ENCODE measurements around the gene LRRC8A. TPM values are rescaled to one million over a fixed set of nuclear protein-coding genes. Genes with fewer than 3 reads are reported as not detected.

The LRRC8A gene
- total and polyA plus RNA-seq, 2 of the 13 experiments (the other 11 are each of a cell fraction or from before 2014, with no cell fraction given): 16.1 to 40.6 TPM

GRCh38 chr9:128905964-128906363, 24.0 kb downstream of the LRRC8A start (continued):
- TF ChIP-seq TEAD3 (CRISPR knock-in tag; optimal IDR thresholded peaks at IDR 0.05; ENCODE audit: borderline replicate concordance): peak; percentile 63
- TF ChIP-seq ZNF501 (CRISPR knock-in tag; IDR thresholded peaks at IDR 0.05): peak; percentile 48; the same call in 1 of the 2 replicates
- TF ChIP-seq, protein P1, sequence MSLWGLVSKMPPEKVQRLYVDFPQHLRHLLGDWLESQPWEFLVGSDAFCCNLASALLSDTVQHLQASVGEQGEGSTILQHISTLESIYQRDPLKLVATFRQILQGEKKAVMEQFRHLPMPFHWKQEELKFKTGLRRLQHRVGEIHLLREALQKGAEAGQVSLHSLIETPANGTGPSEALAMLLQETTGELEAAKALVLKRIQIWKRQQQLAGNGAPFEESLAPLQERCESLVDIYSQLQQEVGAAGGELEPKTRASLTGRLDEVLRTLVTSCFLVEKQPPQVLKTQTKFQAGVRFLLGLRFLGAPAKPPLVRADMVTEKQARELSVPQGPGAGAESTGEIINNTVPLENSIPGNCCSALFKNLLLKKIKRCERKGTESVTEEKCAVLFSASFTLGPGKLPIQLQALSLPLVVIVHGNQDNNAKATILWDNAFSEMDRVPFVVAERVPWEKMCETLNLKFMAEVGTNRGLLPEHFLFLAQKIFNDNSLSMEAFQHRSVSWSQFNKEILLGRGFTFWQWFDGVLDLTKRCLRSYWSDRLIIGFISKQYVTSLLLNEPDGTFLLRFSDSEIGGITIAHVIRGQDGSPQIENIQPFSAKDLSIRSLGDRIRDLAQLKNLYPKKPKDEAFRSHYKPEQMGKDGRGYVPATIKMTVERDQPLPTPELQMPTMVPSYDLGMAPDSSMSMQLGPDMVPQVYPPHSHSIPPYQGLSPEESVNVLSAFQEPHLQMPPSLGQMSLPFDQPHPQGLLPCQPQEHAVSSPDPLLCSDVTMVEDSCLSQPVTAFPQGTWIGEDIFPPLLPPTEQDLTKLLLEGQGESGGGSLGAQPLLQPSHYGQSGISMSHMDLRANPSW (CRISPR knock-in tag; IDR thresholded peaks at IDR 0.05; ENCODE audit: borderline replicate concordance): 0 out of 2 replicates have a peak, but pooled peaks have one; percentile 41
- TF ChIP-seq, protein P2, sequence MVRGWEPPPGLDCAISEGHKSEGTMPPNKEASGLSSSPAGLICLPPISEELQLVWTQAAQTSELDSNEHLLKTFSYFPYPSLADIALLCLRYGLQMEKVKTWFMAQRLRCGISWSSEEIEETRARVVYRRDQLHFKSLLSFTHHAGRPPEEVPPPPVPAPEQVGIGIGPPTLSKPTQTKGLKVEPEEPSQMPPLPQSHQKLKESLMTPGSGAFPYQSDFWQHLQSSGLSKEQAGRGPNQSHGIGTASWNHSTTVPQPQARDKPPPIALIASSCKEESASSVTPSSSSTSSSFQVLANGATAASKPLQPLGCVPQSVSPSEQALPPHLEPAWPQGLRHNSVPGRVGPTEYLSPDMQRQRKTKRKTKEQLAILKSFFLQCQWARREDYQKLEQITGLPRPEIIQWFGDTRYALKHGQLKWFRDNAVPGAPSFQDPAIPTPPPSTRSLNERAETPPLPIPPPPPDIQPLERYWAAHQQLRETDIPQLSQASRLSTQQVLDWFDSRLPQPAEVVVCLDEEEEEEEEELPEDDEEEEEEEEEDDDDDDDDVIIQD (CRISPR knock-in tag; IDR thresholded peaks at IDR 0.05; ENCODE audit: low read depth): peak; percentile 33; the same call in 1 of the 2 replicates
- TF ChIP-seq LCORL (IDR thresholded peaks at IDR 0.05): no peak
- peak; percentile 85 for TF ChIP-seq LCORL (CRISPR knock-in tag; IDR thresholded peaks at IDR 0.05)
- TF ChIP-seq ARID5B (CRISPR knock-in tag; IDR thresholded peaks at IDR 0.05): peak; percentile 49; the same call in 1 of the 2 replicates
- no peak for TF ChIP-seq REST (IDR thresholded peaks at IDR 0.05; ENCODE audit: borderline replicate concordance in 1 of 2, low read depth in 1 of 2, low read length in 2 of 2)
- TF ChIP-seq MEF2D (CRISPR knock-in tag; IDR thresholded peaks at IDR 0.05): 0 out of 2 replicates have a peak, but pooled peaks have one; percentile 22
- TF ChIP-seq SOX6 (IDR thresholded peaks at IDR 0.05): no peak
- peak; percentile 47 for TF ChIP-seq SOX6 (CRISPR knock-in tag; IDR thresholded peaks at IDR 0.05)
- no peak for TF ChIP-seq ZNF761 (CRISPR knock-in tag; conservative IDR thresholded peaks at IDR 0.05)
- TF ChIP-seq TSC22D2 (CRISPR knock-in tag; IDR thresholded peaks at IDR 0.05; ENCODE audit: borderline replicate concordance): no peak
- TF ChIP-seq NR2F6 (IDR thresholded peaks at IDR 0.05): peak; percentile 22
- TF ChIP-seq NR2F6 (CRISPR knock-in tag; IDR thresholded peaks at IDR 0.05): 0 out of 2 replicates have a peak, but pooled peaks have one; percentile 6
- TF ChIP-seq FOXO1 (CRISPR knock-in tag; IDR thresholded peaks at IDR 0.05): peak; percentile 49; the same call in 1 of the 2 replicates
- TF ChIP-seq ZNF292 (CRISPR knock-in tag; IDR thresholded peaks at IDR 0.05; ENCODE audit: borderline replicate concordance, low read depth): peak; percentile 65; the same call in 1 of the 2 replicates
- TF ChIP-seq ZNF335 (CRISPR knock-in tag; IDR thresholded peaks at IDR 0.05): no peak
- TF ChIP-seq SPEN (CRISPR knock-in tag; IDR thresholded peaks at IDR 0.05; ENCODE audit: low read depth): peak; percentile 40; the same call in 1 of the 2 replicates
